WERI-Rb-1 (cell line): ENCODE results near the gene RNF166.

Experiments
- DNase-seq: peaks from one replicate; pipeline ENCODE4 v3.0.0-alpha.2; 2020
- H3K27ac ChIP-seq: fragments of 250-450 bp; sonication (Bioruptor Pico); 2 replicates; pipeline ENCODE4 v1.5.1; 2020; ENCODE audit warnings: mild to moderate bottlenecking, moderate library complexity
- H3K27me3 ChIP-seq: fragments of 250-450 bp; sonication (Bioruptor Pico); 2 replicates; pipeline ENCODE4 v1.5.1; 2021; ENCODE audit warnings: mild to moderate bottlenecking, low read depth, moderate library complexity; ENCODE audit not compliant: insufficient read depth, severe bottlenecking
- H3K36me3 ChIP-seq: fragments of 250-450 bp; sonication (Bioruptor Pico); 2 replicates; pipeline ENCODE4 v1.5.1; 2020; ENCODE audit warnings: mild to moderate bottlenecking, moderate library complexity
- H3K4me3 ChIP-seq: 2 replicates; pipeline ENCODE4 v1.5.1; 2011; ENCODE audit warnings: low read depth, mild to moderate bottlenecking, control low read depth, low read length
- H3K9me3 ChIP-seq: fragments of 250-450 bp; sonication (Bioruptor Pico); 2 replicates; pipeline ENCODE4 v1.5.1; 2021; ENCODE audit warnings: mild to moderate bottlenecking, moderate library complexity; ENCODE audit not compliant: severe bottlenecking
- TF ChIP-seq, protein P1 (sequence below): IDR thresholded peaks from 2 replicates; pipeline ENCODE4 v1.5.1; 2011; ENCODE audit warnings: low read depth, mild to moderate bottlenecking, control low read depth, inconsistent platforms, low read length

The RNF166 gene

DNA sequence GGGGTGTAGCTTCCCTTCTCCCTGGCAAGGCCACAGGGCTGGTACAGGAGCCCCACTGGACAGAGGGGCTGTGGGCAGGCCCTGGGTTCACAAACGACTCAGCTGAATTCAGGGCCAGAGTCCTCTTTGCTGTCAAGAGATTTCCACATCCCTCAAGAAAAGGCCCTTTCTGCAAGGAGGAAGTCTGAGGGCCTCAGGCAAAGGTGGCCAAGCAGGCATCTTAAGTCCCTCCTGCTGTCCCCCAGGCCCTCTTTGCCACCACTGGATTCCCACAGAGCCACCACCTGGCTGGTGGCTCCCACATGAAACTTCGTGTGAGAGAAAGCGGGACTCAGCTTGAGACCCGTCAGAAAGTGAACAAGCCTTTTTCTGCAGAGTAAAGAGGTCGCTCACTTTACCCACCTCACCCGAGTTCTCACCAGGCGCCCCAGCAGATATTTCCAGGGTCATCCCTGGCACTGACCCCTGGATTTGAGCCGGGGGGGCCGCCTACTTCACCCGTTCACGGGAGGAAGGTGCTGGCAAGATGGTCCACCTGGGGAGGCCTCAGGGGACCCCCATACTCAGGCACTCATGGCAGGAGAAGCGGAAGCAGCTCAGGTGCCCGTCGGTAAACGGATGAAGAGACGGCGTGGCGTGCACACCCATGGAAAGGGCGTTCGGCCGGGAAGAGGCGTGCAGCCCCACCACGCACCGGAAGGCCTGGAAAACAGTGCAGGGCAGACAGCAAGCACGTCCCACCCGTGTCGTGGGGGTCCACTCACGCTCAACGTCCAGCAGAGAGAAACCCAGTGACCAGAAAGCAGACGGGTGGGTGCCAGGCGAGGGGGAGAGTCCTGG lies 3.6 kb downstream of the RNF166 start:
- H3K27me3 ChIP-seq = no peaks in the 10 kb centered on the region
- H3K27ac ChIP-seq = no peak overlapping the region
- no peak overlapping the region for H3K4me3 ChIP-seq
- TF ChIP-seq, protein P1, sequence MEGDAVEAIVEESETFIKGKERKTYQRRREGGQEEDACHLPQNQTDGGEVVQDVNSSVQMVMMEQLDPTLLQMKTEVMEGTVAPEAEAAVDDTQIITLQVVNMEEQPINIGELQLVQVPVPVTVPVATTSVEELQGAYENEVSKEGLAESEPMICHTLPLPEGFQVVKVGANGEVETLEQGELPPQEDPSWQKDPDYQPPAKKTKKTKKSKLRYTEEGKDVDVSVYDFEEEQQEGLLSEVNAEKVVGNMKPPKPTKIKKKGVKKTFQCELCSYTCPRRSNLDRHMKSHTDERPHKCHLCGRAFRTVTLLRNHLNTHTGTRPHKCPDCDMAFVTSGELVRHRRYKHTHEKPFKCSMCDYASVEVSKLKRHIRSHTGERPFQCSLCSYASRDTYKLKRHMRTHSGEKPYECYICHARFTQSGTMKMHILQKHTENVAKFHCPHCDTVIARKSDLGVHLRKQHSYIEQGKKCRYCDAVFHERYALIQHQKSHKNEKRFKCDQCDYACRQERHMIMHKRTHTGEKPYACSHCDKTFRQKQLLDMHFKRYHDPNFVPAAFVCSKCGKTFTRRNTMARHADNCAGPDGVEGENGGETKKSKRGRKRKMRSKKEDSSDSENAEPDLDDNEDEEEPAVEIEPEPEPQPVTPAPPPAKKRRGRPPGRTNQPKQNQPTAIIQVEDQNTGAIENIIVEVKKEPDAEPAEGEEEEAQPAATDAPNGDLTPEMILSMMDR = no peak
- H3K9me3 ChIP-seq = no peaks in the 10 kb centered on the region
- H3K36me3 ChIP-seq = no peaks in the 10 kb centered on the region; the same call in 1 of the 2 replicates
- no peak for DNase-seq

DNA sequence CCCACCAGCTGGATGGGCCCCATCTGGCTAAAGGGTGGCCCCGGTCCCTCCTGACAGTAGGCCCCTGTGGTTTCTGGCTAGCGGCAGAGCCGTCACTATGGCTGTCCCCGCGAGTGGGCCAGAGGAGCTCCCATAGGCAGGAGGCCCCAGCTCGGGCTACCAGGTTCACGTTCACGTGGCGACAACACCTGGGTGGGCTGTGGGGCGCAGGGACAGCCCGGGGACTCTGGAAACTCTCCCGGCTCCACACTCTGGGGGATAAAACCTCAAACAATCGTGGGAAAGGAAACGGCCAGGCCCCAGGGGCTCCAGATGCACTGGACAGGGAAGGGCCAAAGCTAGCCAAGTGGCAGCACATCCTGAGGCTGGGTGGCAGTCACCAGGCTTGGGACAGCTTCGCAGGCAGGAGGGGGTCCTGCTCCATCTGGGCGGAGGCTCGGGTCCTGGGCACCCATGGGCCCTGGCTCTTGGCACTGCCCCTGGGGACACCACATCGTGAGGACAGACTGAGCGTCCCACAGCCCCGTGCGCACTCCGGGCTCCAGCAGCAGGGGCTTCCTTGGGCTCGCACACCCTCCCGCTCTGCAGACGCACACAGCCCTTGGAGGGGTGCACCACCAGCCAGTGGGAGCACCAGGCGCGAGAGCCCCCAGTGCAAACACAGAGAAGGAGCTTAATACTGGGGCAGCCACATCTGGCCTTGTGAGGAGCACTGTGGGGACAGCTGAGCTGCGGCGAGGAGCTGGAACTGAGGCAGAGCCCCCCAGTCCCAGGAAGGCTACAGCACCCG lies 4.4 kb downstream of the RNF166 start:
- no peaks in the 10 kb centered on the region; the same call in 1 of the 2 replicates for H3K36me3 ChIP-seq
- TF ChIP-seq, protein P1 = no peak
- H3K4me3 ChIP-seq = no peak overlapping the region
- H3K27me3 ChIP-seq = no peaks in the 10 kb centered on the region
- no peak overlapping the region for H3K27ac ChIP-seq
- DNase-seq = no peak
- no peaks in the 10 kb centered on the region for H3K9me3 ChIP-seq

DNA sequence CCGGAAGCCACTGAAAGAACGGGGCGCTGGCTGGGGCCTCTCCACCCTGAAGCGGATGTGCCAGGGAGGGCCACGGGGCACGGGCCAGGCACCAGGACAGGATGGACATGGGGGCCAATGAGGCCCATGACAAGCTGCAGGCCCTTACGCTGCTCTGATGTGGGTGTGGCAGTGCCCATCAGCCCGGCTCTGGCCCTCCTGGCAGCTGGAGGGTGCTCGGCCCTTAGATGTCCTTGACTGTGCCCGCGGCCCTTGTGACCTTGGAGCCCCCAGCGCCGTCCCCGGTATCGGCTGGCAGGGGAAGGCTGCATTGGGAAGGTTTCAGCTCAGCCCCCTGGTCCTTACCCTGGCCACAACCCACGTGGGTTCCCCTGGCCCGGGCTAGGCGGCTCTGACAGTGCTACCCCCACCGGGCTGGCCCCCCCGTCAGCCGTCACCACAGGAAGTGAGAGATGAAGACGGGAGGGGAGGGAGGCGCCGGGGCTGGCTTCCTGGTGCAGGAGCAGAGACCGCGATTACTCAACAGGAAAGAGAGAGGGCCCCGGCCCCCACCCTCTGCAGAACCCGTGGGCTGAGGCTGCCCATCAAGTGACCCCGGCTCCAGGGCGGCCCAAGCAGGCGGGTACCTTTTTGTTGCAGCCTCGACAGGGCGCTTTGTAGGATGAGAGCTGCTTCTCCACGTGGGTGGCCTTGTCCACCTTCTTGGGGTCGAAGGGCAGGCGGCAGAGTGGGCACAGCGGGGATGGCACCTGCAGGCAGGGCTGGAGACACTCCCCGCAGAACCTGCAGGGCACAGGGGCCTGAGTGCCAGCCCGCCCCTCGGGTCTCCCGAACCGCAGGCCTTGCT lies 5.3 kb downstream of the RNF166 start:
- Histone ChIP-seq H3K4me3 (no peak overlapping the region), H3K36me3 (no peaks in the 10 kb centered on the region; the same call in 1 of the 2 replicates), H3K27me3 (no peaks in the 10 kb centered on the region), H3K27ac (no peak overlapping the region), H3K9me3 (no peaks in the 10 kb centered on the region)
- DNase-seq = no peak
- TF ChIP-seq, protein P1 = no peak

DNA sequence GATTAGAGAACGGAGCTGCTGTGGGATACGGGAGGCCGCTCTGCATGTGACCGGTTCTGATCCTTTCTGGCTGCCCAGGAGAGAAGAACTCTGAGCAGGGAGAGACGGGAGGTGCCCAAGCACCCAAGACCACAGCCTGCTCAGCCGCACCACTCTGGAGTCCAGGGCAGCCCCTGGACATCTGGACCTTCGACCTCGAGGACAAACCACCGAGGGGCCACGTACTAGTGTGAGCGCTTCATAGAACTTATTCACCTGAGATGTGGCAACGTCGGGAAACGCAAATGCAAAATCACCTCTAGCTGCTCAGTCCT lies 5.9 kb downstream of the RNF166 start:
- no peak overlapping the region for H3K27ac ChIP-seq
- DNase-seq = no peak

DNA sequence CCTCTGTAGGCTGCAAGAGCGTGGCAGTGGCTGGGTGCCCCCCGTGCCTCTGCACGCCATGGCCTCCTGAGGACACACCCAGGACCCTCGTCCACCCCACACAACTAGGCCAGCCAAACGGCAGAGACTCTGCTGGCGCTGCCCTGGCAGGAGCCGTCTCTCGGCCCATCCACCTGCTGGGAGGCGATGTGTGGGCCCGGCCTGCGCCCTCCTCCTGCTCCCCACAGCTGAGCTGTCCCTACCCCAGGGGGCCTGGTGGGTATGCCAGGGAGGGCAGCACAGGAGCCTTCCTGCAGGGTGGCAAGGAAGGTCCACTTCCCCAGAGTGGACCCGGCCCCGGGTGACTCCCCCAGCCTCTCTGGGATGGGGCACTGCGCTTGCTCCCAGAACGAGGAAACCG lies 7.0 kb downstream of the RNF166 start:
- no peaks in the 10 kb centered on the region; the same call in 1 of the 2 replicates for H3K36me3 ChIP-seq
- no peak for DNase-seq
- TF ChIP-seq, protein P1 = no peak
- no peaks in the 10 kb centered on the region for H3K27me3 ChIP-seq
- no peak overlapping the region for H3K27ac ChIP-seq
- H3K4me3 ChIP-seq = no peak overlapping the region
- no peaks in the 10 kb centered on the region for H3K9me3 ChIP-seq

More for the DNA sequence above, 5.9 kb downstream of the RNF166 start:
- Histone ChIP-seq H3K9me3 (no peaks in the 10 kb centered on the region), H3K36me3 (no peaks in the 10 kb centered on the region; the same call in 1 of the 2 replicates), H3K4me3 (no peak overlapping the region), H3K27me3 (no peaks in the 10 kb centered on the region)
- TF ChIP-seq, protein P1 = no peak
